Measurements from ENCODE around the gene CIROP. TPM values are rescaled to one million over a fixed set of nuclear protein-coding genes. Genes with fewer than 3 reads are reported as not detected.

Gene CIROP
- total RNA-seq, 1 experiment from 2014 or later = not detected

DNA sequence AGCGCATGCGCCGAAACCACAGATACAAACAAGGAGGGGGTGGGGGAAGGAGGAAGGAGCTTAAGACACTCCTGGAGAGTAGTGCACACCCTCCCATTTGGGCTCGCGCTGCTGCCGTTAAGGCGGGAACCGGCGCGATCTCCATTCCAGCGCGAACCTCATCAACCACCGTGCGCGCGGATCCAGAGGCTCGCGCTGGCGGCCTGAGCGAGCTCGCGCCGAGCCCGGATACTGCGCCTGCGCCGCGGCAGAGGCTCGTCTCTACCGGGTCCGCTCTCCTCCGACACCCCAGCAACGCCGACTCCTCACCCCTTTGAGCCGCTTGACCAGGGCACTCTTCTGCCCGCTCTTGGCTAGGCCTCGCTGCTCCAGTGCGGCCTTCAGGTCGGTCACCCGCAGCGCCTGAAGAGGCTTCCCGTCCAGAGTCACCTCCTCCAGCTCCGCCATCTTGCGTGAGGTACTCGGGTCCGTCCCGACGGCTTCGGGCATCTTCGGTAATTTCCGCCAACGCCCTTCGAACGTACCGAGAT is 10.1 kb downstream of the CIROP start, which contains the start of gene ACIN1:
Gene ACIN1 (minus strand): TSS at position 471 of the 530 bp plus-strand sequence. CDS start 24 bp downstream, at position 447.
- Mint-ChIP-seq H3K27ac (no peak within 1 kb of the TSS), H3K4me3 (no peak within 1 kb of the TSS), H3K27me3 (ENCODE audit: low read depth) (no peaks in the 10 kb centered on the region), H3K36me3 (ENCODE audit: insufficient read depth in 1 of 3, low read depth in 3 of 3) (peaks cover 34 to 60% (median 56%) of the 10 kb centered on the region in 3 experiments), H3K9me3 (no peaks in the 10 kb centered on the region), H3K4me1 (peaks cover 21 to 25% of the 10 kb centered on the region in 2 experiments)
- H3K9ac ChIP-seq (ENCODE audit: extremely low read depth, insufficient read length, low read length) = peak within 1 kb of the TSS; percentile 99
- no CpG with 5 or more reads among the region's 55 CpGs for WGBS (ENCODE audit: extremely low coverage, insufficient read length, low lambda C conversion rate)
- no peak within 1 kb of the TSS for H2BK120ac ChIP-seq (ENCODE audit: low read depth, low read length, poor library complexity, severe bottlenecking)
- H3K27me3 ChIP-seq (ENCODE audit: insufficient read depth, low read length) = no peaks in the 10 kb centered on the region
- peaks cover 19% of the 10 kb centered on the region for H3K79me2 ChIP-seq (ENCODE audit: insufficient read depth, low read length)
- no peak within 1 kb of the TSS for H2AFZ ChIP-seq (ENCODE audit: low read length)
- peak within 1 kb of the TSS; percentile 77 for H2BK12ac ChIP-seq (ENCODE audit: insufficient read length, low read depth, low read length)
- H2AK5ac ChIP-seq (ENCODE audit: insufficient read length, low read length) = no peak within 1 kb of the TSS
- H4K20me1 ChIP-seq (ENCODE audit: control insufficient read depth, insufficient read depth, insufficient read length) = no peaks in the 10 kb centered on the region
- no peak within 1 kb of the TSS for H4K8ac ChIP-seq (replicated peaks; ENCODE audit: insufficient read length, low read depth, low read length)
- peak within 1 kb of the TSS; percentile 74 for H2BK5ac ChIP-seq (ENCODE audit: insufficient read length, low read length)
- no peak within 1 kb of the TSS for H4K91ac ChIP-seq (ENCODE audit: insufficient read length, low read depth, low read length)
- 0 out of 2 replicates have a peak within 1 kb of the TSS, but pooled peaks have one; percentile 68 for H2BK15ac ChIP-seq (ENCODE audit: low read depth, low read length)
- no peak within 1 kb of the TSS for H3K23ac ChIP-seq (ENCODE audit: insufficient read length, low read depth, low read length)
- TF ChIP-seq CTCF (conservative IDR thresholded peaks at IDR 0.05) = no peak
- H4K5ac ChIP-seq (ENCODE audit: insufficient read length, low read depth, low read length) = peak within 1 kb of the TSS; percentile 83
- H3K79me1 ChIP-seq (ENCODE audit: insufficient read depth, low read depth, low read length, poor library complexity, severe bottlenecking) = peaks cover 5% of the 10 kb centered on the region
- H3K9me3 ChIP-seq (ENCODE audit: control insufficient read depth, low read depth, low read length) = no peaks in the 10 kb centered on the region
- H3K23me2 ChIP-seq (ENCODE audit: insufficient read length, low read depth, low read length, poor library complexity, severe bottlenecking) = peaks cover 6% of the 10 kb centered on the region
- no peak within 1 kb of the TSS for H3T11ph ChIP-seq (ENCODE audit: low read length)
- no peak for DNase-seq
- H2BK20ac ChIP-seq (ENCODE audit: low read depth, low read length, poor library complexity, severe bottlenecking) = no peak within 1 kb of the TSS
- H3K4me2 ChIP-seq (ENCODE audit: insufficient read depth, insufficient read length, low read length) = peak within 1 kb of the TSS; percentile 93
- peak within 1 kb of the TSS; percentile 97 for H3K14ac ChIP-seq (ENCODE audit: insufficient read depth, low read length)
- H3K4me1 ChIP-seq (ENCODE audit: insufficient read depth, low read length) = peaks cover 2% of the 10 kb centered on the region; the same call in 1 of the 2 replicates
- H3K18ac ChIP-seq (ENCODE audit: insufficient read length, low read depth, low read length) = peak within 1 kb of the TSS; percentile 99
- peak within 1 kb of the TSS; percentile 52 for H3K56ac ChIP-seq (ENCODE audit: insufficient read length, low read depth, low read length)
- H3K27ac ChIP-seq (ENCODE audit: insufficient read length, low read depth, low read length) = peak within 1 kb of the TSS; percentile 73
- H3K4ac ChIP-seq (ENCODE audit: low read depth, low read length) = no peak within 1 kb of the TSS; the same call in 1 of the 2 replicates

Measured in H9 (cell line).